GM18909 (cell line): ENCODE data around the gene TEX22.

ENCODE experiments used
- ATAC-seq: cut with Tn5 transposase; IDR thresholded peaks from one replicate; pipeline ENCODE4 v1.9.1; 2021; ENCODE audit warnings: mild to moderate bottlenecking; ENCODE audit not compliant: unreplicated experiment, poor library complexity

The TEX22 gene

GRCh38 chr14:105395538-105395854 lies 2.8 kb upstream of the TEX22 start:
- ATAC-seq, result no peak

DNA sequence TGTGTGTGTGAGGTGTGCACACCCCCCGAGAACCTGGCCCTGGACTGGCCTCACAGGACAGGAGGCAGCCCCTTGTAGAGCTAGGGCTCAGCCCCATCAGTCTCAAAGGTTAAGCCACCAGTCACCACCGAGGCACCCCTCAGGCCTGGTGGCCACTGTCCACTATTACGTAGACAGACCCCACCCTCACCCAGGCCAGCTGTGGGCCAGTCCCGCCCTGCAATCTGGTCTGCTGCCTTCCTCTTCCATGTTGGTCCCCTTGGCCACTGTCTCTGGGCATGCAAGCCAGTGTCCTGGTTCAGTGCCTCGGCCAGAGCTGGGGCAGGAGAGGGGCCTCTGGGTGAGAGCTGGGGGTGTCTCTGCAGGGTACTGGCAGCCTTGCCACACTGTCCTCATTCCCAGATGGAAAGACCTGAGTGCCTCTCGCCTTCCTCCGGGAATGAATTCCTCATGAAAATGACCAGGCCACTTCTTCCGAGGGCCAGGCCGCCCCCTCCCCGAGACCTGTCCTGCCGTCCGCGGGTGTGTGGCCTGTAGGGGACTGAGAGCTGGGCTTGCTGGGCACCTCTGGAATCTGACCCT lies 897 bp upstream of the TEX22 start:
- no peak for ATAC-seq

DNA sequence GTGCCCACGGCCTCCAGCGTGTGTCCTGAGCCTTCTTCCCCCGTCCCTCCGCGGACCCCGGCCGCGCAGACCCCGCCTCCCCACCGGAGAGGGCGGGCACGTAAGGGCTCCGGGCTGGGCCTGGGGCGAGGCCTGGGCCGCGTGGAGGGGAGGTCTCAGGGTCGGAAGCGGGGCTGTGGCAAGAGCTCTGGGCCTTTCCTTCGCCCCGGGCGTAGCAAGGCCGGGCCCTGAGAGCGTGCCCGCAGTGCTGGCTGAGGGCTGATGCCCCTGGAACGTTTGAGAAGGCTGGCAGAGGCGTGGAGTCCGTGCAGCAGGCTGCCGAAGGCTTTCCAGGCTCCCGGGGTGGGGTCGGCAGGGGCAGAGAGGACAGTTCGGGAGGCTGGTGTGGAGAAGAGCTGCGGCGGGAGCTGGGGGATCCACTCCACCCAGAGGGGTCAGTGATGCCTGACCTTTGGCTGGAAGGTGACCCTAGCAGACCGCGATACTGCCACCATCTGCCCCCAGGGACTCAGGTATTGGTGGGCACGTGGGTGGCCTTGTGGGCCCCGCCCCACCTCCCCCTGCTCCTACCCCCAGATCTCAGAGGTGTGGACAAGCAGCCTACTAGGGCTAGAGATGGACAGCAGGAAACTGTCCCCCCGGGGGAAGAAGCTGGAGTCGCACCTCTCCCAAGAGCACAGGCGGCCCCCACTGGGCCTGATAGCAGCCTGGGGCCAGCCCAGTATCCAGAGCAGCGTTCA lies 558 bp downstream of the TEX22 start:
- ATAC-seq, result peak; percentile 28

DNA sequence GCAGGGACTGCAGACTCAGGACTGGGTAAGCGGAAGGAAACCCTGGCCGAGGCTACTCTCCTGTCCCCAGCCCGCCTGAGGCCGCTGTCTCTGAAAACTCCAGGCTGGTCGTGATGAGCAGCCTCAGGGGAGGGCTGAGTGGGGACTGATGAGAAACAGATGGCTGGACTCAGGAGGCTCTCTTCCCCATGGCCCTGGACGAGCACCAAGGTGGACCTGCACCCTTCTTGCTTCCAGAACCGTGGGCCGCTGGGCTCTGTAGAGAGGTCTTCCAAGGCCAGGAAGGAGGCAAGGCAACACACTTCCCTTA lies 1.1 kb downstream of the TEX22 start:
- ATAC-seq, result no peak

DNA sequence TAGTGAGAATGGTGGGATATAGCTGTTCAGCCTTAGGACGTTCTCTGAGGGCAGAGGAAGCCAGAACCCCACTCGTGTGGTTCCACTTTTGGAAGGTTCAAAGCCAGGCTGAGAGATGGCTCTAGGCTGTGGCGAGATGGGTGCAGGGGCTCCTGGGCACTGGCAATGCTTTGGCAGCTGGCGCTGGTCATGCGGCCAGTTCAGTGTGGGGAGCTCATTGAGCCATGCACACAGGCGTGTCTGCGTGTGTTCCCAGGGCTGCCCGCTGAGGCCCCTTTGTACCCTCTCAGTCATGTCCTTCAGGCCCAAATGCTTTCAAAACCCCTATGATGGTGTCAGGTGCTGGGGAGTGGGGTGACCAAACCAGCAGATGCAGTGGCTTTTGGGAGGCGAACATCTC lies 1.7 kb downstream of the TEX22 start:
- no peak for ATAC-seq

- no peak for ATAC-seq
These were observed 3.4 kb downstream of the TEX22 start for GRCh38 chr14:105401699-105402098.

DNA sequence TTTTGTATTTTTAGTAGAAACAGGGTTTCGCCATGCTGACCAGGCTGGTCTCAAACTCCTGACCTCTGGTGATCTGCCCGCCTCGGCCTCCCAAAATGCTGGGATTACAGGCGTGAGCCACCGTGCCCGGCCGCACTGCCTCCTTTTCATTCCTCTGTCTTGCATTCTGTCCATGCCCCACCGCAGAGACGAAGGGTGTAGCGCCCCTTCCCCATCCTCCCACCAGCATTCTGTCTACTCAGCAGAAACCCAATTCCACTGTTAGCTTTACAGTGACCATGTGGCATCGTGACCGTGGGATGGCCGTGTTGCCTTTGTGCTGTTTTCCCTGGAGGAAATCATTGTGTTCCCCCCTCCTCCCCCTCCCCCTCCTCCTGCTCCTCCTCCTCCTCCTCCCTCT lies 10.3 kb downstream of the TEX22 start:
- ATAC-seq, result no peak

- ATAC-seq, result no peak
These were observed 11.0 kb downstream of the TEX22 start for GRCh38 chr14:105409364-105409763.

DNA sequence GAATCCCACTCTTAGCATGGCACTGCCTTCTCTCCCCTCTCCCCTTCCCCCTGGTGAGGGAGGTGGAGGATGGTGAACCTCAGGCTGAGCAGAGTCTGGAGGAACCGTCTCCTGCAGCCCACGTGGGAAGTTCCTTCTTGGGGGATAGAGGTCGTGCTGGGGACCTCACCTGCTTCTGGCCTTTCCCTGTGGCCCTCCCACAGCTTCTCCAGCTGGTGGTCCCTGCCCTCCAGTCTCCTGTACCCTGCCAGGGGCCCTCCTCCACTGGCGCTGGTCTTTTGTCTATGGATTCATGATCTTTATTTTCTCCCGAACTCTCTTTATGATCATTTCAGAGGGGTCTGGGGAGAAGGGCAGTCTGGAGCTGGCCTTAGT lies 12.3 kb downstream of the TEX22 start:
- no peak for ATAC-seq

GRCh38 chr14:105411017-105411941 lies 12.9 kb downstream of the TEX22 start:
- no peak for ATAC-seq

DNA sequence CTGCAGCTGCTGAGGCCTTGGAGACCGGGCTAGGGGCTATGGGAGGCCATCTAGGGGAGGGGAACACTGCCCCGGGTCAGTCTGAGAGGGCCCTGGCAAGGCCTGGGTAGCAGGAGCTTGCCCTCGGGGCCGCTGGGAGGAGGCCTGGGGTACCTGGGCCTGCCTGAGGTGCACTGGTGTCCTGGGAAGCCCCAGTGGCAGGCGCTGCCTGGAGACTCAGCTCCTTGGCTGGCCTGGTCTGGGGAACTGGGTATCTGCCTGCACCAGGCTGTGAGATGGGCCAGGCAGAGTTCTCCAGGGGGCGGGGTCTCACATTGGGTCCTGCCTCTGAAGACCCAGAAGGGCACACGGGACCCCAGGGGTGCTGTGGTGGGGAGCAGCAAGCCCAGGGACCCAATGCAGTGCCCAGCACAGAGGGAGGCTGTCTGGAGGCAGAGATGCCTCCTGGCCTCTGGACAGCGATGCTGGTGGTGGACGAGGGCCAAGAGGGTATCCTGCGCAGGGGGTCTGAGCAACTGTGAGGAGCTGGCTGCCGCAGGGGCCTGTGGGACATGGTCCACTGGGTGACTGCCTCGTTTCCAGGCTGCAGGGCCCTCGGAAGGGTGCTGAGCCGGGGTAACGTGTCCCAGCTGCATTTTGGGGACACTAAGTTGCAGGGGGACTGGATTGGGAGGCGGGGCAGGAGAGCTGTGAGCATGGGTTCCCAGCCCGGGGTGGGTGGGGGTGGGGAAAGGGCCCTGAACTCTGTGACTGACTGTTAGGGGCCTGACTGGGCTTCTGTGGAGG lies 13.8 kb downstream of the TEX22 start:
- ATAC-seq, result no peak

- ATAC-seq, result no peak
These were observed 14.6 kb downstream of the TEX22 start for GRCh38 chr14:105412771-105413543.

GRCh38 chr14:105413544-105413886 lies 15.2 kb downstream of the TEX22 start:
- ATAC-seq, result no peak

DNA sequence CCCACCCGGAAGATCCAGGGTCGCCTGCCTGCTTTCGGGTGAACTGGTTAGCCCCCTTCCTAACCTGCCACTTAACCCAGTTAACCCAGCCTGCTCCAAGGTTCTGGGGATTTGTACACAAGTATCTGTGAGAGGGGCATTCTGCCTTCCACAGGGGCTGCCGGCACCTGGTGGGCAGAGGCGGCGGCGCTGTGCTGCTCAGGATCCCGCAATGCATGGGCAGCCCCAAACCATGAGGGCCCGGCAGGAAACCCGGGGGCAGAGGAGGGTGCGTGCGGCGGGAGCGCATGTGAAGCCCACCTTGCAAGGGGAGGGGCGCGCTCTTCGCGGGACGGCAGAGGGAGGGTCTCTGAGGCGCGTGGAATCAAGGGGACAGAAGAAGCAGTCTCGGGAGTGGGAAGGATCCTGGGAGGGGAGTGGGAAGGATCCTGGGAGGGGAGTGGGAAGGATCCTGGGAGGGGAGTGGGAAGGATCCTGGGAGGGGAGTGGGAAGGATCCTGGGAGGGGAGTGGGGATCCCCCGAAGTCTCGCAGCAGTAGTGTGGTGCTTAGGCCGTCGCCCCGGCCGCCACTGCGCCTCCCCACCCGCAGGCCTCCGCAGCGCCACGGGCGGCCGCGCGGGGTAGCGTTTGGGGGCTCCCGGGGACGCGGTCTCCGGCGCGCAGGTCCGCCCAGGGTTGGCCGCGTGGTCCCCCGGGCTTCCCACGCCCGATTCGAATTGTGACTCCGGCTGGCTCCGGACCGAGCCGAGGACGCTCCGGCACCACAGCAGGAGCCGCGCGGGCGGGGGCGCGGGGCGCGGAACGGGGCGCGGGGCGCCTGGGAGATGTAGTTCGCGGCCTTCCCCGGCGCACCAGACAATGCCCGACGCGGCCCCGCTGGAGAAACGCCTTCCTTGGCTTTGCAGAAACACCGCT lies 16.4 kb downstream of the TEX22 start:
- peak; percentile 68 for ATAC-seq

GRCh38 chr14:105415481-105416428 lies 17.4 kb downstream of the TEX22 start:
- ATAC-seq, result no peak

- no peak for ATAC-seq
These were observed 18.3 kb downstream of the TEX22 start for GRCh38 chr14:105416671-105417070.

DNA sequence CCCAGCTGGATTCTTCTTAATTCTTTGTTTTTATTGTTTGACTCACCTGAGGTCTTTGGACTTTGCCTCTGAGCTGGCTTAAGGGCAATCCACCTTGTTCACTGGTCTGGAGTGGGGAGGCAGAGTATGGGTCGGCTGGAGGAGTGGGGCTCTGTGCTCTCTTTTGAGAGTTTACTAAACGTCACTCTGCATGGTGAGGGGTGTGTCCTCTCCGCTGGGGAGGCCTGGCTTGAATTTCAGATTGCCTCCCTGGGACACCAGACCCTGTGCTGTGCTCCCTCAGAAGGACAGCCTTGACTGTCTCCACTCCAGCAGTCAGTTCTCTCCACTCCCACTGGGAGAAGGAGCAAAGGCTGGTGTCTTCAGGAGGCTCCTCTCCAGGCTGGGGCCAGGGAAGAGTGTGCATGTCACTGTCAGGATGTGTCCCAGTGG lies 19.4 kb downstream of the TEX22 start:
- ATAC-seq, result no peak
